Mammary microvascular endothelial cell (primary cell): ENCODE measurements around the gene KRT3. TPM values are rescaled to one million over a fixed set of nuclear protein-coding genes. Genes with fewer than 3 reads are reported as not detected.

ENCODE experiments used
- total RNA-seq: library from RNA; depleted of rRNA; stranded (reverse); fragments of >200 nt; gene quantifications from 2 replicates; pipeline ENCODE4 v1.2.3, GENCODE V29; 2015

Gene KRT3
- total RNA-seq, result not detected in 2 replicates

DNA sequence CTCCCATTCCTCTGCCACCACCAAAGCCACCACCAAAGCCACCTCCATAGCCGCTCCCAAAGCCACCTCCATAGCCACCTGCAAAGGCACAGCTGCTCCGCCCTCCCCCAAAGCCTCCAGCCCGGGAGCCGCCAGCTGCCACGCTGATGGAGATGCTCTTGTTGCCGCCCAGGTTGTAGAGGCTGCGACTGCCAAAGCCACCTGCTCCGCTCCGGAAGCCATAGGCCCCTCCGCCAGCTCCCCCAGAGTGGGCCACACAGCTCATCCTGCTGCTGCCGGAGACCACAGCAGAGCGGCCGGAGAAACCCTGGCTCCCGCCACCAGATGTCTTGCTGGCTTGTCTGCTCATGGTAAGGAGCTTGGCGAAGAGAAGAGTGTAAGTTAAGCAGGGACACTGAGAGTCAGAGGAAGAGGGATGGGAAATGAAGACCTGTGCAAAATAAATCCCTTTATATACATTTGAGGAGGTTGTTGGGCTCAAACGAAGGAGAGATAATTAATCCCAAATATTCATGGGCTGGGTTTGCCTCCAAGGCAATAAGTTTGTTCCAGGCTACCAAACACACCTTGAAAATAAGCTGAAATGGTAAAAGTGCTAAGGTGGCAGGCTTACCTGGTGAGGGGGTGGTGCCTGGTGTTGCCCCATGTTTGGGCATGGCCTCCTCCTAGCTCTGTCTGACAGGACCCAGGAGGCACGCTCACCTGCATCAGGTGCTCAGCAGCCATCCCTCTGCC lies at the start of gene KRT3:
TSS of gene KRT3 (minus strand) at position 424 of the 735 bp plus-strand sequence. CDS start at position 349, 75 bp downstream.

DNA sequence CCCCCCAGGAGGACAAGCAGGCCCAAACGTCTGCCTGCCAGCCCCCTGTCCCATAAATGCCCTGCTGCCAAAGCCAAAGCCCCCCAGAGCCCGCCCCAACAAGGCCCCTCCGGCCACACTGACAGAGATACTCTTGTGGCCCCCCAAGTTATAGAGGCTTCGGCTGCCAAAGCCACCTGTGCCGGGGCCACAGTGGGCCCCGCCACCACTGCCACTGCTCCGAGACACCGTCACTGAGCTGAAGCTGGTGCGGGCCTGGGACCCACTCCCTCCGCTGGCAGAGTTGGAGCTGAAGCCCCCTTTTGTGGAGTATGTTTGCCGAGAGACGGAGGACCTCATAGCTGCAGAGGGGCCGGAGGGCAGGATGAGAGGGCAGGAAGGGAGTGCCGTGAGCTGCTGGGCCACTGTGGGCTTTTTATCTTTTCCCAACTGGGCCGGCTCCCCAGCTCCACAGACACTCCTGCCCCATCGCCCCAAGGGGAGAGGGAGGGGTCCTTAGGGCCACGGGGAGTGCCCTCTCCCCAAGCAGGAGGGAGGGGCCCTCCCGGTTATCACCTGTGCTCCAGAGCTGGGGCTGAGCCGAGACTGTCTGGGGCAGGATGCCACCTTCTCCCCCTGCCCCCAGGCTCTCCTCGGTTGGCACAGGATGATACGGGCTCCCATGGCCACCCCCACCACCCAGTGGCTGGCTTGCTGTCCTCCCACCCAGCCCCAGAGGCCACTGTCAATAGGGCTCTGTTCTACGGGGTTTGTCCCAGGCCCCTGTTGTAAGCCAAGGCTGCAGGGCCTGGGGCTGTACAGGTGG lies 38.2 kb upstream of the KRT3 start, which contains the start of gene KRT79:
TSS of gene KRT79 (minus strand) at position 390 of the 805 bp plus-strand sequence. CDS start at position 339, 51 bp downstream.

GRCh38 chr12:52813885-52814709 lies 18.2 kb upstream of the KRT3 start, which contains the start of gene KRT4:
KRT4 (minus strand) TSS chr12:52814116; CDS start chr12:52814058, 58 bp downstream.

GRCh38 chr12:52776913-52777395 lies 19.0 kb downstream of the KRT3 start, which contains the start of gene KRT76:
KRT76 (minus strand) TSS chr12:52777345; CDS start chr12:52777291, 54 bp downstream.

Other genes with a start within 250 kb of the KRT3 start
- under 0.01 TPM in 1 of 2 replicates, not detected in the other for gene KRT71, start 243.0 kb downstream of the KRT3 start, total RNA-seq
- gene KRT74, start 222.3 kb downstream of the KRT3 start, total RNA-seq, result not detected in 2 replicates
- not detected in 2 replicates for gene KRT72, start 194.7 kb downstream of the KRT3 start, total RNA-seq
- not detected in 2 replicates for gene KRT73, start 177.6 kb downstream of the KRT3 start, total RNA-seq
- gene KRT2, start 143.9 kb downstream of the KRT3 start, total RNA-seq, result not detected in 2 replicates
- not detected in 2 replicates for gene KRT1, start 115.7 kb downstream of the KRT3 start, total RNA-seq
- not detected in 2 replicates for gene KRT77, start 92.6 kb downstream of the KRT3 start, total RNA-seq
- not detected in 2 replicates for gene KRT76, start 18.8 kb downstream of the KRT3 start, total RNA-seq
- gene KRT4, start 18.0 kb upstream of the KRT3 start, total RNA-seq, result not detected in 2 replicates
- gene KRT79, start 38.2 kb upstream of the KRT3 start, total RNA-seq, result not detected in 2 replicates
- gene KRT78, start 52.9 kb upstream of the KRT3 start, total RNA-seq, result not detected in 2 replicates
- gene KRT8, start 109.0 kb upstream of the KRT3 start, total RNA-seq, result 13.9 and 14.4 TPM in 2 replicates
- 253 and 287 TPM in 2 replicates for gene KRT18, start 153.0 kb upstream of the KRT3 start, total RNA-seq
- gene EIF4B, start 210.3 kb upstream of the KRT3 start, total RNA-seq, result 273 and 317 TPM in 2 replicates